GM21528 (cell line): Measurements from ENCODE around the gene HPRT1.

ENCODE experiments used
- ATAC-seq: cut with Tn5 transposase; IDR thresholded peaks from one replicate; pipeline ENCODE4 v1.9.1; 2021; ENCODE audit warnings: mild to moderate bottlenecking, moderate library complexity; ENCODE audit not compliant: unreplicated experiment, low FRiP score

HPRT1 gene

DNA sequence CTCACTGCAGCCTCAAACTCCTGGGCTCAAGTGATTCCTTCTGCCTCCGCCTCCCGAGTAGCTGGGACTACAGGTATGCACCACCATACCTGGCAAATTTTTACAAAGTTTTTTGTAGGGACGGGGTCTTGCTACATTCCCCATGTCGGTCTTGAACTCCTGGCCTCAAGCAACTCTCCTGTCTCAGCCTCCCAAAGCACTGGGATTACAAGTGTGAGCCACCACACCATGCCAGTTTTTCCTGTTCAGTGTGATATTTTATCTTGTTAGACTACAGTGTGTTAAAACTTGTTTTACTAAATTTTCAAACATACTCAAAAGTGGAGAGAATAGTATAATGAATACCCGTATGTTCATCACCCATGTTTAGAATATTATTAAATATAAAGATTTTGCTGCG, 12.1 kb downstream of the HPRT1 start:
- ATAC-seq = no peak

DNA sequence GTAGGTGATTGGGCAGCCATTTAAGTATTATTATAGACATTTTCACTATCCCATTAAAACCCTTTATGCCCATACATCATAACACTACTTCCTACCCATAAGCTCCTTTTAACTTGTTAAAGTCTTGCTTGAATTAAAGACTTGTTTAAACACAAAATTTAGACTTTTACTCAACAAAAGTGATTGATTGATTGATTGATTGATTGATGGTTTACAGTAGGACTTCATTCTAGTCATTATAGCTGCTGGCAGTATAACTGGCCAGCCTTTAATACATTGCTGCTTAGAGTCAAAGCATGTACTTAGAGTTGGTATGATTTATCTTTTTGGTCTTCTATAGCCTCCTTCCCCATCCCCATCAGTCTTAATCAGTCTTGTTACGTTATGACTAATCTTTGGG, 16.3 kb downstream of the HPRT1 start:
- no peak for ATAC-seq

DNA sequence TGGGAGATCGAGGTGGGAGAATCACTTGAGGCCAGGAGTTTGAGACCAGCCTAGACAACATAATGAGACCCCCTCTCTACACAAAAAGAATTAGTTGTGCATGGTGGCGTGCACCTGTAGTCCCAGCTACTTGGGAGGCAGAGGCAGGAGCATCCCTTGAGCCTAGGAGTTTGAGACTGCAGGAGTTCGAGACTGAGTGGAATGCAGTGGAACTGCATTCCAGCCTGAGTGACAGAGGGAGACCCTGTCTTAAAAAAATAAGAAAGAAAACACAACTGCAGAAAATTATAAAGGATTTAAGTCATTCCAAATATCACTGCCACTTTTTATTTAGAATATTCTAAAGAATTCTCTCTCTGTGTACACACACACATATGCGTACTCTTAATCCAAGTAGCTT, 18.4 kb downstream of the HPRT1 start:
- ATAC-seq = no peak

DNA sequence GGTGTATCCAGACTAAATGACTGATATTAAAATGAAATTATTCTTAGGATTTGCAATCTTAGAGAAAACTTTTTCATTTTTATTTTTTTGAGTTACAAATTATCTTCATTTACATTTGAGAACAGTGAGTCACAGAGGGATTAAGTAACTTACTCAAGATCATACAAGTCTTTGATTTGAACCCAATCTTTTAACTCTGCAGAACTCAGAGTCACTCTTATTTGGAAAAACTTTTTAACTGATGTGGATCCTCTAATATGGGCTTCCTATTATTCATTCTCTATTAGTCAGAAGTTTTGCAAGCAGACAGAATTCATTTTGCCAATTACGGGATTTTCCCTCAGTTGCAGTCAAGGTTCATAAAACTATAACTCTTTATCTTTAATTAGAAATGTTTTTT, 20.1 kb downstream of the HPRT1 start:
- no peak for ATAC-seq

DNA sequence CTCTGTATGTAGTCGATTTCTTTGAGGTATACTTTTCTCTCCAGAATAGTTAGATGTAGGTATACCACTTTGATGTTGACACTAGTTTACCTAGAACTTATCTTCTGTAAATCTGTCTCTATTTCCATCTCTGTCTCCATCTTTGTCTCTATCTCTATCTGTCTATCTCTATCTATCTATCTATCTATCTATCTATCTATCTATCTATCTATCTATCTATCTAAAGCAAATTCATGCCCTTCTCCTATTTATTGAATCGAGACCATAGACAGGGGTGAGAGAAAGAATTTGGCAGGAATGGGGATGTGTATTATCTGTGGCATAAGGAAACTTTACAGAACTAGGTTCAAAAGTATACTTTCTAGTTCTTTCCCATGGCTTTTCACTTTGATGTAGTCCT, 21.4 kb downstream of the HPRT1 start:
- ATAC-seq = no peak

DNA sequence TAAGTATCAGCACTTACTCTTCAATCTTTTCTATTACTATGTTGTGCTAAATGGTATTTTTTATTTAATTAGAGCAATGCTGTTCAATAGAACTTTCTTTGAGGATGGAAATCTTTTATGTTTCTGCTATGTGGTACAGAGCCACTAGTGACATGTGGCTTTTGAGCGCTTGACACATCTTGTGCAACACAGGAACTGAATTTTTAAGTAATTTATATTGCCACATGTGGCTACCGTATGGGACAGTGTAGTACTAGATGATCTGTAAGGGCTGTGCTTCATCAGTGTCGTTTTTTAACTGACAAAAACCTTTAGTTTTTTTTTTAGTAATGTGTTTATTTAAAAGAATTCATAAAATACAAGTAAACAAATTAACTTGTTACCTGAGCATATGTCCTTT, 22.4 kb downstream of the HPRT1 start:
- no peak for ATAC-seq

DNA sequence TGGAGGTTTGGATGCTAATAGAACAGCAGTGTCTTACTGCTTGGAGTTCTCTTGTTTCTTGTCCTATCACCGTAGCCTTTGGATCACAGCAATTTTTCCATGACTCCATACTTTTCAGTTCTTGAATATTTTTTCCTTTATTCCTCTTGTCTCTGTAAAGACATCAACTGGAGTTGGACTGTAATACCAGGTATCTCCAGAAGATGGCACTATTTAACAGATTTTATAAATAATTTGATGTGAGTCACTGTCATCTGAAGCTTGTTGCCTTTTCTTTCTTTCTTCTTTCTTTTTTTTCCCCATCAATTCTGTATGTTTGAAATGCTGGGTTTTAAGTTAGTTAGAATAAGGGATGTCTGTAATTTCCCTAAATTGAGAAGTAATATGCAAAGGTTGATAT, 24.1 kb downstream of the HPRT1 start:
- no peak for ATAC-seq

DNA sequence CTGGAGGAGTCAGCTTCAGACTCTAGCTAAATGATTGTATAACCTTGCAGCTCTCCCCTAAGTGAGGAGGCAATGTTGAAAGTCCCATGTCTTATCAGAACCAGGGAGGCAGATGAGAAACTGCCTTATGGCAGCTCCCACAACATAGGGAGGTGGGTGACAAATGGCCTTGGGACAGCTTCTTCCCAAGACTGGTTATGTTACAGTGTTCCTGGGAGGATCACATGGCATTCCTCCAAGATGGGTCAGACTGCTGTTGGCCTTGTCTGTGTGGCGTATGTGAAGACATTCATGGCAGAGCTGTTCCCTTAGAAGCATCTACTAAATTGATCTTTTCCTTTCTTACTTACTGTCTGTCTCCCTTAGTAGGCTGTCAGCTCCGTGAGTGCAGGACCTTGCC, 42.0 kb downstream of the HPRT1 start:
- no peak for ATAC-seq

DNA sequence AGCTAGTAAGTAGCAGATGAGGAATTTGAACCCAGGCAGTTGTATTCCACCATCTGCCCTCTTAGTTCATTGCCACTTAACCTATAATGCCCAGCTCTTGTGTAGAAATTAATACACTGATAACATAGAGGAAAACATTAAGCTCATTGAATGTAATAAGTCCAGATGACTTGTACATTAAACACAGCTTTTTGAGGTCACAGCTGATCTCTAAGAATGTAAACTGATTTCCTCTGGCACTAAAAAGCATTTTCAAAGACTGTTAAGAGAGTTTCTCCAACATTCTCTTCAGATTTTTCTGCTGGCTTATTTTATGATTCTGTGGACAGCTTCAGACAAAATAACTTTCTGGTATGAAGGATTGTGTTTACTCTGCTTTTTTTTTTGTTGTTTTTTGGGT, 42.7 kb downstream of the HPRT1 start:
- no peak for ATAC-seq

DNA sequence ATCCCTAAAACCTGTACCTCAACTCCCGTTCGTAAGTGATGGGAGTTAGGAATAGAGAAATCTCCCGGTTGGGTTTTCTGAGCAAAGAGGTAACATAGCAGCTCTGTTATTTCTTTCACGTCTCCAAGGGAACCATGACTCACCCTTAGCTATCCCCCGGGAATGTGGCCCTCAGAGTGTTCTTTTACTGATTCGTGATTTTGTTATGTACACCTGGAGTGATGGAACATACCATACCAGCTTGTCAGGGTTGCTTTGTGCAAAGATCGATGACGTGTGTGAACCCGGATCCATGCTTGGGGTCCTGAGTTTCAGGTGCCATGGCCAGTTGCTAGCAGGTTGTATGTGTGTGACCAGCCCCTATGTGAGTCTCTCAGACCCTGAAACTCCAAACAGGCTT, 52.6 kb downstream of the HPRT1 start:
- no peak for ATAC-seq

DNA sequence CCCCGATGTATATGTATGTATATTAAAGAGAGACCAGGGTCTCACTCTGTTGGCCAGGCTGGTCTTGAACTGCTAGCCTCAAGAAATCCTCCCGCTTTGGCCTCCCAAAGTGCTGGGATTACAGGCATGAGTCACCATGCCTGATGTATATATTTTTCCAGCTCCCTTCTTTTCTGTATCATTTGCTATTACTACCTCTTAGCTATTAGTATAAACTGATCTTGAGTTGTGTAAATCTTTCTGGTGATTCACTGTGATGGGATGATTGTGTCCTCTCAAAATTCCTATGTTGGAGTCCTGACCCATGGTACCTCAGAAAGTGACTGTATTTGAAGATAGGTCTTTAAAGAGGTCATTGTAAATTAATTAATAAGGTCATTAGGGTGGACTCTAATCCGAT, 53.1 kb downstream of the HPRT1 start:
- no peak for ATAC-seq

DNA sequence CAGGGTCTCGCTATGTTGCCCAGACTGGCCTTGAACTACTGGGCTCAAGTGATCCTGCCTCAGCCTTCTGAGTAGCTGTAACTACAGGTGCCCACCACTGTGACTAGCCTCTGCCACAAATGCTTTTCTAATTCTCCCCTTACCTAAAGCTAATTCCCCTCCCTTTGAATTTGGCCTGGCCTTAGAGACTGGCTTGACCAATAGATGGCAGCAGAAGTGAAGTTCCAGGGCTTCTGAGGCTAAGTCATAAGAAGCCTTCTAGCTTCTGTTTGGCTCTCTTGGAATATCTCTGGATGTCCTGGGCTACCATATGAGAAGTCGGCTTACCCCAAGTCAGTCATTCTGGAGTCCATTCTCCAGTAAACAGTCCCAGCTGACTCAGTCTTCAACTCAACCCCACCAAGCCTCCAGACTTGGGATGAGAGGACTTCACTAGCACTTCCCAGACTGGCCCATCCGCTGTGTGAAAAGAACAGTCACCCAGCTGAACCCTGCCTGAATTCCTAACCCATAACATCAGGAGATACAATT, 61.0 kb downstream of the HPRT1 start:
- no peak for ATAC-seq

DNA sequence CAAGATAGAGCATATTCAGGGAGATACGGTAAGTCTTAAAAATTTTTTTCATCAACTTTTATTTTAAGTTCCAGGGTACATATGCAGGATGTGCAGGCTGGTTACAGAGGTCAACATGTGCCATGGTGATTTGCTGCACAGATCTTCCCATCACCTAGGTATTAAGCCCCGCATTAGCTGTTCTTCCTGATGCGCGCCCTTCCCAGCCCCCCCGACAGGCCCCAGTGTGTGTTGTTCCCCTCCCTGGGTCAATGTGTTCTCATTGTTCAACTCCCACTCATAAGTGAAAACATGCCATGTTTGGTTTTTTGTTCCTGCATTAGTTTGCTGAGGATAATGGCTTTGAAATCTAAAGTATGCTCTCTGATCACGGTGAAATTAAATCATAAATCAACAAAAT, 64.2 kb downstream of the HPRT1 start:
- ATAC-seq = no peak

DNA sequence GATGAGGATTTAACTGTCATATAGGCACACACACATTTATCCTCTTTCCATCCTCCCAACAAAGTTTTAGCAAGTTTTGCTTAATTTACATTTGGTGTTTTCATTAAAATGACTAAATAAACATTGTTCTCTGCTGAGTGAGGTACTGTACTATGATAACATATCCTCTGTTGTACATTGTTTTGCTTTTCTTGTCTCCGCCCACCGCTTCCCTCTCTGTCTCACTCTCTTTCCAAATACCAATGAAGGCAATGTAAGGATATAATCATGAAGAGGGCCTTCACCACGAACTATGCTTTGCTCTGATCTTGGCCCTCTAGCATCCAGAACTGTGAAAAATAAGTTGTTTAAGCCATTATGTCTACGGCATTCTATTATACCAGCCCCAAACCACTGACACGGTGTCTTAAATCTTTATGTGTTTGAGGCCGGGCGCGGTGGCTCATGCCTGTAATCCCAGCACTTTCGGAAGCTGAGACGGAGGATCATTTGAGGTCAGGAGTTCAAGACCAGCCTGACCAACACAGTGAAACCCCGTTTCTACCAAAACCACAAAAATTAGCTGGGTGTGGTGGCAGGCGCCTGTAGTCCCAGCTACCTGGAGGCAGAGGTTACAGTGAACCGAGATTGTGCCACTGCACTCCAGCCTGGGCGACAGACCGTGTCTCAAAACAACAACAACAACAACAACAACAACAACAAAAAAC, 65.3 kb downstream of the HPRT1 start:
- no peak for ATAC-seq

DNA sequence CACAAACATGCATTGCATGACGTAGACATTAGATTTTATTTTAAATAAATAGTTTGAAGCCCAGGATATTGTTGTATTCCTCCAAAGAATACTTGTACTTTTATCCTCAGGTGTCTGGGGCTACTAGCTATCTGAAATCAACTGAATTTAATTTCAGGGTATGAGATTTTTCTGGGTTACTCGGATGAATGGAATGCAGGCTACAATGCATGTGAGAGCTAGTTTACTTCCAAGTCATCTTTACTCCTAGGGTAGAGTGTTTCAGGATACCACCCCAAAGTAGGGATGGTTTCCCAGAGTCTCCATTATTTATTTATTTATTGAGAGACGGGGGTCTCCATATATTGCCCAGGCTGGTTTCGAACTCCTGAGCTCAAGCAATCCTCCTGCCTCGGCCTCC, 66.4 kb downstream of the HPRT1 start:
- ATAC-seq = no peak

DNA sequence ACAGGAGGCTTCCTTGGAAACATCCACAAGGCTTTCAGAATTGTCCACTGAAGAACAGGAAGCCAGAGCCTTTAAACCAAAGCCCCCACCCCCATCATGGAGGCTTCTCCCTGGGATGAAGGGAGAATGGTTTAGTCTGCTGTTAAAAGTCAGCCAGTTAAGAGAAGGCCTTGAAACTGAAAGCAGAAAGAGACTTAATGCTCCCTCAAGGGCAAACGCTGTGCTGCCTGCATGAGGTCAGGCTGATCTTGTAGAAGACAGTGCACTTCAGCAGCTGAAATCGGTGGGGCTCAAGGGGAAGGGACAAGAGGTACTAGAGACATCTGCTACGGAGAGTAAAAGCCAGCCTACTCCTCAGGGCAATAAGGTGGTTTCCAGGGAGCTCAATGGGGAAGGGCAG, 69.0 kb downstream of the HPRT1 start:
- ATAC-seq = no peak

DNA sequence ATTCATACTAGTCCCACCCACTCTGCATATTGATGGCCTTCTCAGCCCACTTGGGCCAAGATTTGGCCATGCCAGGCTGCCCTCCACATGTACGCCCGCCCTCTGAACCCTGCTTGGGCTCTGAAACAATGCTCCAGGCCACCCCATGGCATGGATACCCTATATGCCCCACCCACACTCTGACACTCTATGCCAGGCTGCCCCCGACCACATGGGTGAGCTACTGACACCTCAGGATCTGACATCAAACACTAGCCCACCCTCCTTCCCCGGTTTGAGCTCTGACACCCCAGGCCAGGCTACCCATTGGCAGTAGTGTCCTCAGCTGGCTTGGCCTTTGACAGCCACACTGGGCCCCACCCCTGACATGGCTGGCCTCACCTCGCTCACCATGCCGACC, 69.5 kb downstream of the HPRT1 start:
- no peak for ATAC-seq

DNA sequence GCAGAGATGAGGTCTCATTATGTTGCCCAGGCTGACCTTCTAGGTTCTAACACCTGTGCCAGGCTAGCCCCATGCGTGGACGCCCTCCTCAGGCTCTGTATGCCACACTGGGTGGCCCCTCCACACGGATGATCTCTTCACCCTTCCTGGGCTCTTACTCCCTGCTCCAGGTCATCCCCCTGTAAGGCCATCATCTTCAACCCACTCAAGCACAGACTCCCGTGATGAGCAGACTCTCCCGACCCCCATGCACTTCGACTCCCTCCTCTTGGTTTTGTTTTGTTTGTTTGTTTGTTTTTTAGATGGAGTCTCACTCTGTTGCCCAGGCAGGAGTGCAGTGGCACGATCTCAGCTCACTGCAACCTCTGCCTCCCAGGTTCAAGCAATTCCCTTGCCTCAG, 70.9 kb downstream of the HPRT1 start:
- ATAC-seq = no peak

DNA sequence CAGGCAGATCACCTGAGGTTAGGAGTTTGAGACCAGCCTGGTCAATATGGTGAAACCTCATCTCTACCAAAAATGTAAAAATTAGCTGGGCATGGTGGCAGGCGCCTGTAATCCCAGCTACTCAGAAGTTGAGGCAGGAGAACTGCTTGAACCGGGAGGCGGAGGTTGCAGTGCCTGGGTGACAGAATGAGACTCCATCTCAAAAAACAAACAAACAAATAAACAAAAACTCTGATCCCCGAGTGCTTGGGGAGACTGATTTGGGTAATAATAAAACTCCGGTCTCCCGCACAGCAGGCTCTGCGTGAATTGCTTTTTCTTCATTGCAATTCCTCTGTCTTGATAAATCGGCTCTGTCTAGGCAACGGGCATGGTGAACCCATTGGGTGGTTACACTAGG, 73.4 kb downstream of the HPRT1 start:
- ATAC-seq = no peak

DNA sequence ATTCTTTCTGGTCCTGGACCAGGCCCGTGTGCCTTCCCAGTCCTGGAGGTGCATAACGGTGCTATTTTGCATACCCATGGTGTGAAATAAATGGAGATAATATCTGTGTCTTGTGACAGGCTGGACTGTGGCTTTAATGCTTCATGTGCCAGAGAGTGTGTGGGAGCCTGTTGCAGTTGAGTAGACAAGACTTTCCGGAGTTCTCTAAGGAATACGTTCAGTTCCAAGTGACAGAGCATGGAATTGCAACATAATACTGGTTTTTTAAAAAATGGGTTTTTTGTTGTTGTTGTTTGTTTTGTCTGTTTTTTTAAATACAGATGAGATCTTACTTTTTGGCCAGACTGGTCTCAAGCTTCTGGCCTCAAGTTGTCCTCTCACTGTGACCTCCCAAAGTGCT, 74.0 kb downstream of the HPRT1 start:
- ATAC-seq = no peak

DNA sequence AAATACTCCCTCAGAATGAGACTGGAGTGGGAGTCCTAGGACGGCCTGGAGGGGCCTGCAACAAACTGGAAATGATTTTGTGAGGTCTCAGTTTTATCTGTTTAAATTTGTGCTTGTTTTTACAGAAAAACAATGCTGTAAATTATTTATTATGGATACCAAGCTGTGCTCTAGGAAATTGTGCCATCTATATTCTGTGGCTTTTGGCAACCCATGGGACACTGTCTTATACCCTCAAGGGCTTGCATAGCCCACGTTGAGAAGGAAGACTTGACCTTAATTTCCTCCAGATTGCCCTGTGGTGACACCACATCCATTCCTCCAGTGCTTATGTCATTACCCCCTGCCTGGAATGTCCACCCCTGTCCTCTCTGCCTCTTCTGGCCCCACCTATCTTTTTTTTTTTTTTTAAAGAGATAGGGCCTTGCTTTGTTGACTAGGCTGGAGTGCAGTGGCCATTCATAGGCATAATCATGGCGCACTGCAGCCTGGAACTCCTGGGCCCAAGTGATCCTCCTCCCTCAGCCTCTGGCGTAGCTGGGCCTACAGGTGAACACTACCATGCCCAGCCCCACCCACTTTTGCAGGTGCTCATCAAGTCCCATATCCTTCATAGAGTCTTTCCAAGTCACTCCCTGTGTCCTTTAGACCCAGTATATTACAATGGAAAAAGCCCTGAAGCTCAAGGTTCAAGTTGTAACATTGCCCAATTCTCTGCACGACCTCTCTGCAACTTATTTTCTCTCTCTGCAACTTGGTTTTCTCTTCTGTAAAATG, 77.4 kb downstream of the HPRT1 start:
- ATAC-seq = no peak

DNA sequence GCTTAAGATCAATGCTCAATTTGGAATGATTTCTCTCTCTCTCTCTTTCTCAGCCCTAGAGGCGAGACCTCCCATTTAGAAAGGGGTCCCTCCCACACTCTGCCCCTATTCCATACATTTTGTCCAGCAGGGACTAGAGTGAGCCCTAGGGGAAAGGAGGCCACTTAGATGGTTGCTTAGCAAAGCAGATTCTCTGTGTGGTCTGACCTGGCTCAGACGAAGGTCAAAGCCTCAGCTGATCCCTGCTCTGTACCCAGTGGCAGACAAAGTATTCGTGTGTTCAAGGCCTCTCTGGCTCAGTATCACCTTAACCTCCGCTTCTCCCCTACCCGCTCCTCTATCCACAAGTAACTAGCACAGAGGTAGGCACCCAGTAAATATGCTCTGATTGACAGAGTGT, 78.4 kb downstream of the HPRT1 start:
- no peak for ATAC-seq
